Measurements from ENCODE around the gene CLBA1.

The CLBA1 gene

GRCh38 chr14:104982548-104983230 lies 2.9 kb upstream of the CLBA1 start:
- H3K27ac ChIP-seq (ENCODE audit: low read depth, low read length), result no peak overlapping the region
- no peak overlapping the region for H3K4me3 ChIP-seq (ENCODE audit: low read depth in 1 of 2, low read length in 2 of 2)
- no peak overlapping the region for H3K9ac ChIP-seq (ENCODE audit: low read depth in 1 of 2, low read length in 2 of 2)
- peaks cover 9 to 13% of the 10 kb centered on the region in 2 donors for H3K4me1 ChIP-seq (ENCODE audit: control insufficient read depth in 1 of 2, insufficient read depth in 2 of 2, low read length in 2 of 2)
- H3K9me3 ChIP-seq (ENCODE audit: control insufficient read depth in 1 of 2, low read length in 2 of 2), result no peaks in the 10 kb centered on the region
- H3K27me3 ChIP-seq (ENCODE audit: control insufficient read depth in 1 of 2, insufficient read depth in 2 of 2, low read length in 2 of 2), result peaks cover 9 to 12% of the 10 kb centered on the region in 2 donors
- no peaks in the 10 kb centered on the region for H3K36me3 ChIP-seq (ENCODE audit: control insufficient read depth in 1 of 2, insufficient read depth in 2 of 2, low read length in 2 of 2)

- no peak overlapping the region for H3K27ac ChIP-seq (ENCODE audit: low read depth, low read length)
- H3K36me3 ChIP-seq (ENCODE audit: control insufficient read depth in 1 of 2, insufficient read depth in 2 of 2, low read length in 2 of 2), result no peaks in the 10 kb centered on the region
- no peak overlapping the region for H3K4me3 ChIP-seq (ENCODE audit: low read depth in 1 of 2, low read length in 2 of 2)
- H3K4me1 ChIP-seq (ENCODE audit: control insufficient read depth in 1 of 2, insufficient read depth in 2 of 2, low read length in 2 of 2), result peaks cover 7 to 10% of the 10 kb centered on the region in 2 donors
- H3K9me3 ChIP-seq (ENCODE audit: control insufficient read depth in 1 of 2, low read length in 2 of 2), result no peaks in the 10 kb centered on the region
- H3K27me3 ChIP-seq (ENCODE audit: control insufficient read depth in 1 of 2, insufficient read depth in 2 of 2, low read length in 2 of 2), result peaks cover 8 to 9% of the 10 kb centered on the region in 2 donors
- H3K9ac ChIP-seq (ENCODE audit: low read depth in 1 of 2, low read length in 2 of 2), result no peak overlapping the region
These were observed 2.3 kb upstream of the CLBA1 start for GRCh38 chr14:104983231-104983721.

DNA sequence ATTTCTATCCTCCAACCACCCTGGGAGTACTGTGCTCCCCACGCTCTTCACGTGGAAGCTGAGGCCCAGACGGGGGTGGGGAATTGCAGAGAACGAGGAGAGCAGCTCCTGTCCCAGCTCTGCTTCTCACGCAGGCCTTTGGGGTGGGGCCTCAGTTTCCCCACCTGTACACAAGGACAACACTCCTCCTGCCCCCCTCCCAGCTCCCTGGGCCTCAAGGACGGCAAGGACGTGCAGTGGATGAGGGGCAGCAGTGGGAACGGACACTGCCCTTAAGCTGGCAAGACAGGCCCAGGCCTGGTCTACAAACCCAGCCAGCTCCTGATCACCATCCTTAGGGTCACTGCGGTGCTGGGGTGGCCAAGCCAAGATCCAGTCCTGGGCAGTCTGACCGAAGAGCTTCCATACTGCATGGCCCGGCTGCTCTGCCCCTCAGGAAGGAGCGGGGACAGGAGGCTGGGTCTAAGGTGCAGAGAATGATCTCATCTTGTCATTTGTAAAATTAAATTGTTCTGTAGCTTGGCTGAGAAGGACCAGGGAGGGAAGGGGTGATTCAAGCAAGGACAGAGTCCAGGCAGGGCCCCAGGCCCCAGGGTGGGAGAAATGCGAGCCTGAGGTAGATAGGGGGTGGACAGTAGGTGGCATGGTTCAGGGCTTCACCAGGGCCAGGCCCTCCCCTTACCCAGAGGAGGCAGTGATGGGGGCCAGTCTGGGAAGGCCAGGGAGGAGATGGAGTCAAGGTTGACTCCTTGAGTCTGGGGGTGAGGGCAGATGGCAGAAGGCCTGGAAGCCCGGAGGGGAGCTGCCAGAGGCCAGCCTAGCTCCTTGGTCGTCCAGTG lies 1.3 kb upstream of the CLBA1 start:
- Histone ChIP-seq H3K9ac (ENCODE audit: low read depth in 1 of 2, low read length in 2 of 2) (no peak overlapping the region), H3K9me3 (ENCODE audit: control insufficient read depth in 1 of 2, low read length in 2 of 2) (no peaks in the 10 kb centered on the region), H3K27me3 (ENCODE audit: control insufficient read depth in 1 of 2, insufficient read depth in 2 of 2, low read length in 2 of 2) (peaks cover 0 to 8% of the 10 kb centered on the region in 2 donors), H3K27ac (ENCODE audit: low read depth, low read length) (no peak overlapping the region), H3K4me1 (ENCODE audit: control insufficient read depth in 1 of 2, insufficient read depth in 2 of 2, low read length in 2 of 2) (peaks cover 7 to 10% of the 10 kb centered on the region in 2 donors), H3K36me3 (ENCODE audit: control insufficient read depth in 1 of 2, insufficient read depth in 2 of 2, low read length in 2 of 2) (no peaks in the 10 kb centered on the region), H3K4me3 (ENCODE audit: low read depth in 1 of 2, low read length in 2 of 2) (no peak overlapping the region)

GRCh38 chr14:104986487-104987164 lies 1.0 kb downstream of the CLBA1 start:
- no peaks in the 10 kb centered on the region for H3K27me3 ChIP-seq (ENCODE audit: control insufficient read depth in 1 of 2, insufficient read depth in 2 of 2, low read length in 2 of 2)
- no peaks in the 10 kb centered on the region for H3K9me3 ChIP-seq (ENCODE audit: control insufficient read depth in 1 of 2, low read length in 2 of 2)
- H3K36me3 ChIP-seq (ENCODE audit: control insufficient read depth in 1 of 2, insufficient read depth in 2 of 2, low read length in 2 of 2), result no peaks in the 10 kb centered on the region
- H3K27ac ChIP-seq (ENCODE audit: low read depth, low read length), result no peak overlapping the region
- peak overlapping the region; percentile 52 to 66 for H3K9ac ChIP-seq (ENCODE audit: low read depth in 1 of 2, low read length in 2 of 2)
- H3K4me1 ChIP-seq (ENCODE audit: control insufficient read depth in 1 of 2, insufficient read depth in 2 of 2, low read length in 2 of 2), result peaks cover 7 to 10% of the 10 kb centered on the region in 2 donors
- peak overlapping the region; percentile 66 to 74 for H3K4me3 ChIP-seq (ENCODE audit: low read depth in 1 of 2, low read length in 2 of 2)

DNA sequence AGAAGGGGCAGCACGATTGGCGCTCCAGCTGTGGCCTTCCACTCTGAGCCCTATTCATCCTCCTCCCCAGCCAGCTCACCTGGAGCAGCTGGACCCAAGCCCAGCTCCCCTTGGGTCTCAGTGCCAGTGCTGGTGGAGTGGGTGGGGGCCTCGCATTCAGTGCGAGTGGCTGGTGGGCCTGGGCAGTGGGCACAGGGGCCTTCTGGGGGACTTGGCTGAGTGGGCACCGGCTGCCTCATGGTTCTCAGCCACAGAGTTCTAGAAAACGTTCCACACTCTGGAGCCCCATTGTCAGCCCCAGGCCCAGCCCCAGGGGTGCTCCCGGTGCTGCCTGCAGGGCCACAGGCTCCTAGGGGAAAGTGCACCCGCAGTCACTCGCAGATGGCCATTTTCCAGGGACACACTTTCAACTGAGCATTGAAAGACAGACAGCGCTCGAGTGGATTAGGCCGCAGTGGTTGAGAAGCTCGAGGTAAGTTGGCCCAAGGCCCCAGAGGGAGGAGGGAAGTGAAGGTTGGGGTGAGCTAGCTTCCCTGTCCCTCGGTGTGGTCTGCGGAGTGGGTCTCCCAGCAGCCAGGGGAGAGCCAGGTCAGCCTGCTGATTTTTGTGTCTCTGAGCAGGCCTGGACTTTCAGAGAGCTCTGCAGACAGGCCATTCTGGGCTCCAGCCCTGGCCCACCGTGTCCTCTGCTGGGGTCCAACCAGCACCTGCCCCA lies 3.8 kb downstream of the CLBA1 start:
- Histone ChIP-seq H3K9ac (ENCODE audit: low read depth in 1 of 2, low read length in 2 of 2) (no peak overlapping the region), H3K4me3 (ENCODE audit: low read depth in 1 of 2, low read length in 2 of 2) (no peak overlapping the region), H3K27ac (ENCODE audit: low read depth, low read length) (no peak overlapping the region), H3K4me1 (ENCODE audit: control insufficient read depth in 1 of 2, insufficient read depth in 2 of 2, low read length in 2 of 2) (peaks cover 7 to 10% of the 10 kb centered on the region in 2 donors), H3K27me3 (ENCODE audit: control insufficient read depth in 1 of 2, insufficient read depth in 2 of 2, low read length in 2 of 2) (no peaks in the 10 kb centered on the region), H3K36me3 (ENCODE audit: control insufficient read depth in 1 of 2, insufficient read depth in 2 of 2, low read length in 2 of 2) (peaks cover 0 to 3% of the 10 kb centered on the region in 2 donors), H3K9me3 (ENCODE audit: control insufficient read depth in 1 of 2, low read length in 2 of 2) (no peaks in the 10 kb centered on the region)

DNA sequence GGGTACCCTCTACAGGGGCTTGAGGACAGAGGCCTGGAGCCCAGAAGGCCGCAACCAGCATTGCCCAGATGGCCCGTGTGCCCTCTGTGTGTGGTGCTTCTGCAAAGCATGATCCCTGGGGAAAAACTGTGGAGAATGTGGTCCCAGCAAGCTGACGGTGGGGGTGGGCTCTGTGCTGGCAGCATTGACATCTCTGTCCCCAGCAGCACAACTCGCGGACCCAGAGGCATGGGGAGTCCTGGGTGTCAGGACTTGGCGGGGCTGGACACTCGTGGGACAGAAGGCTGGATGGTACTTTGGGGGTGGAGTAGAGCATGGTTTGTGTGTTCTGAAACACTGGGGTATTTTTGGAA lies 4.3 kb downstream of the CLBA1 start:
- Histone ChIP-seq H3K4me3 (ENCODE audit: low read depth in 1 of 2, low read length in 2 of 2) (no peak overlapping the region), H3K9ac (ENCODE audit: low read depth in 1 of 2, low read length in 2 of 2) (no peak overlapping the region), H3K36me3 (ENCODE audit: control insufficient read depth in 1 of 2, insufficient read depth in 2 of 2, low read length in 2 of 2) (peaks cover 0 to 3% of the 10 kb centered on the region in 2 donors), H3K27ac (ENCODE audit: low read depth, low read length) (no peak overlapping the region), H3K9me3 (ENCODE audit: control insufficient read depth in 1 of 2, low read length in 2 of 2) (no peaks in the 10 kb centered on the region), H3K27me3 (ENCODE audit: control insufficient read depth in 1 of 2, insufficient read depth in 2 of 2, low read length in 2 of 2) (no peaks in the 10 kb centered on the region), H3K4me1 (ENCODE audit: control insufficient read depth in 1 of 2, insufficient read depth in 2 of 2, low read length in 2 of 2) (peaks cover 7 to 10% of the 10 kb centered on the region in 2 donors)

- no peaks in the 10 kb centered on the region for H3K9me3 ChIP-seq (ENCODE audit: control insufficient read depth in 1 of 2, low read length in 2 of 2)
- no peak overlapping the region for H3K9ac ChIP-seq (ENCODE audit: low read depth in 1 of 2, low read length in 2 of 2)
- H3K27me3 ChIP-seq (ENCODE audit: control insufficient read depth in 1 of 2, insufficient read depth in 2 of 2, low read length in 2 of 2), result no peaks in the 10 kb centered on the region
- H3K27ac ChIP-seq (ENCODE audit: low read depth, low read length), result no peak overlapping the region
- peaks cover 0 to 3% of the 10 kb centered on the region in 2 donors for H3K36me3 ChIP-seq (ENCODE audit: control insufficient read depth in 1 of 2, insufficient read depth in 2 of 2, low read length in 2 of 2)
- no peak overlapping the region for H3K4me3 ChIP-seq (ENCODE audit: low read depth in 1 of 2, low read length in 2 of 2)
- peaks cover under 1 to 4% of the 10 kb centered on the region in 2 donors for H3K4me1 ChIP-seq (ENCODE audit: control insufficient read depth in 1 of 2, insufficient read depth in 2 of 2, low read length in 2 of 2)
These were observed 6.3 kb downstream of the CLBA1 start for GRCh38 chr14:104991896-104992230.

DNA sequence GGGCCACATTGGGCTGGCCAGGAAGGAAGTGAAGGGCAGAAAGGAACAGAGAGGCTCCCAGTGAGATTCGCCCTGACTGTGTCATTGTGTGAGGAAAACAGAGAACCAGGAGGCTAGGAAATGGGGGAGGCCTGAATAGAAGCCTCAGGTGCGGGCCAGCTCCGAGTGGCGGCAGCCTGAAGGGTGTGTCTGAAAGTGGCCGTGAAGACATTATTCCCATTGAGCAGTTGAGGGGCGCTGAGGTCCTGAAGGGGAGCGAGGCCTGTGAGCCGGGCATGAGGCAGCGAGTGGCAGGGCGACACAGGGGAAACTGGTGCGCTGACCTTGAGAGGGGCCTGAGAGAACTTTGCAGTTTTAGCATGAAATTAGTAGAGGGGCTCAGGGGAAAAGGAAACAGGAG lies 6.9 kb downstream of the CLBA1 start:
- Histone ChIP-seq H3K36me3 (ENCODE audit: control insufficient read depth in 1 of 2, insufficient read depth in 2 of 2, low read length in 2 of 2) (peaks cover 0 to 3% of the 10 kb centered on the region in 2 donors), H3K9me3 (ENCODE audit: control insufficient read depth in 1 of 2, low read length in 2 of 2) (no peaks in the 10 kb centered on the region), H3K4me1 (ENCODE audit: control insufficient read depth in 1 of 2, insufficient read depth in 2 of 2, low read length in 2 of 2) (no peaks in the 10 kb centered on the region), H3K9ac (ENCODE audit: low read depth in 1 of 2, low read length in 2 of 2) (no peak overlapping the region), H3K27ac (ENCODE audit: low read depth, low read length) (no peak overlapping the region), H3K27me3 (ENCODE audit: control insufficient read depth in 1 of 2, insufficient read depth in 2 of 2, low read length in 2 of 2) (no peaks in the 10 kb centered on the region), H3K4me3 (ENCODE audit: low read depth in 1 of 2, low read length in 2 of 2) (no peak overlapping the region)

GRCh38 chr14:104993306-104993705 lies 7.7 kb downstream of the CLBA1 start:
- H3K9ac ChIP-seq (ENCODE audit: low read depth in 1 of 2, low read length in 2 of 2), result no peak overlapping the region
- no peaks in the 10 kb centered on the region for H3K27me3 ChIP-seq (ENCODE audit: control insufficient read depth in 1 of 2, insufficient read depth in 2 of 2, low read length in 2 of 2)
- H3K9me3 ChIP-seq (ENCODE audit: control insufficient read depth in 1 of 2, low read length in 2 of 2), result no peaks in the 10 kb centered on the region
- H3K27ac ChIP-seq (ENCODE audit: low read depth, low read length), result no peak overlapping the region
- H3K4me3 ChIP-seq (ENCODE audit: low read depth in 1 of 2, low read length in 2 of 2), result no peak overlapping the region
- peaks cover 0 to 3% of the 10 kb centered on the region in 2 donors for H3K36me3 ChIP-seq (ENCODE audit: control insufficient read depth in 1 of 2, insufficient read depth in 2 of 2, low read length in 2 of 2)
- H3K4me1 ChIP-seq (ENCODE audit: control insufficient read depth in 1 of 2, insufficient read depth in 2 of 2, low read length in 2 of 2), result no peaks in the 10 kb centered on the region

Data from duodenal mucosa (tissue), 2 donors.